GM19452 (cell line): ENCODE measurements around the gene AMER1.
"Not testable (repeated sequence)": the region's sequence is repeated elsewhere in the genome, so short reads cannot be mapped to it uniquely, and the experiment has no call there.

ENCODE experiments used
- ATAC-seq: cut with Tn5 transposase; IDR thresholded peaks from one replicate; pipeline ENCODE4 v1.9.1; 2021; ENCODE audit not compliant: unreplicated experiment

Gene AMER1

DNA sequence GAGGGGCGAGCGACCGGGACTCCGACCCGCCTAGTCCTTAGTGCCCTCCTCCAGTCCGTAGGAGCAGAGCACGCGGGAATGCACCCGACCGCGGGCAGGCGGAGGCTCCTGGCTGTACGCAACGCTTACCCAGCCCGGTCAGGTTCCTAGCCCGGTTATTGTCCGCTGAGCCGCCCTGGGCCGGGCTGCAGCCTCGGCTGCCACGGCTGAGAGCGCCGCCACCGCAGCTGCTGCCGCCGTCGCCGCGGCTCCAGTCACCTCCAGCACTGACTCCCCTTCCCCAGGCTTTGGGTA, at the start of gene AMER1:
Gene AMER1, minus strand, starts transcription at position 268 of the 294 bp plus-strand sequence. CDS start 12,422 bp downstream, outside the sequence.
- ATAC-seq, result peak; percentile 42

DNA sequence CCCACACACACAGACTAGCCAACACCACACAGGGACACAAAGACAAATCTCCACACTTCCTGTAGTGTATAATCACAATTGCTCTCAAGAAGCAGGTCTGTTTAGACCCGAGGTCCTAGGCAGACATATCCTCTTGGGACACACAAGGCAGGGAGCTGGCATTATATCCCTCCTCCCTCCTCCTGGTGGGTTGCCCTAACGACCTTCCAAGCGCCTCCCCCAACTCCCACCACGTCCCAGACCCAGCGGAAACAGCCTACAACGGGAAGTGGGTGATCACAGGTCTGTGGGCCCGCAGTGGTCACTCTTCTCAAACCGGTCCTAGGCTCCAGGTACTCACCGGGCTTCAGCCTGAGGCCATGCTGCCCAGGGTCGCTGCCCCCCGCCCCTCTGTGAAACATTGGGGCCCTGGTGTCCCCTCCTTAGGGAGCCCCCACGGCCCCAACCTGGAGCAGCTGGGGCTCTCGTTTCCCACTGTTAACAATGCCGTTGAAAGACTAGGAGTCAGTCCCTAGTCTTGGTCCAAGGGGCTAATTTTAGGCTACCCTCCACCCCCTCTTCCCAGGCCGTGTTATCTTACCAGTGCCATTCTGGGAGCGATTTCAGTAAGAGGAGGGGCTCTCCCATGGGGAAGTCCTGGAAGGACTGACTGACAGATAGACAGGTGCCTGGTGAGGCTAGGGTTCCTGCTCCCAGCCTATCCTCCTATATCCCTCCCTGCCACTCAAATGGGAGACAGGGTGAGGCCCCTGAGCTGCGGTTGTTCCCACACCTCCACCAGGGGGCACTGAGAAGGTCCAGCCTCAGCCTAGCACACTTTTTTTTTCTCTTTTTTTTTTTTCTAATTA, 24.8 kb upstream of the AMER1 start, which contains the start of gene ASB12:
Gene ASB12, minus strand, starts transcription at position 485 of the 848 bp plus-strand sequence. CDS start 4,957 bp downstream, outside the sequence.
- no peak for ATAC-seq

DNA sequence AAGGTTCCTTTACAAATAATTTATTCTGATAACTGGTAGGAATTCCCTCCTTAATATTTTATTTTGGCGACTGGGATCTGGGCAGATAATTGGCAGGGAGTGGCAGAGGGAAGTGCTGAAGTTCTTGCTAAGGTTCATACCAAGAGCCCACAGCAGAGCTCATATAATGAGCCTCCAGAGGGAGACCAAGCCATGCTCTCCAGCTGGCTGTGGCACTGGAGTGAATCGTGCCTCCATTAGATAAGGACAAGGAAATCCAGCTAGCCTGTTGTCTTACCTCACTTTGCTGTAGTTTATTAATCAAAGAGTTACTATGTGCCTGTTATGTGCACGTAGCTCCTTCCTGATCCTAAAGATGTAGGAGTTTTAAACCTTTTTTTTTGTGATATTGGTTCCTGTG, 23.6 kb upstream of the AMER1 start:
- ATAC-seq, result no peak

DNA sequence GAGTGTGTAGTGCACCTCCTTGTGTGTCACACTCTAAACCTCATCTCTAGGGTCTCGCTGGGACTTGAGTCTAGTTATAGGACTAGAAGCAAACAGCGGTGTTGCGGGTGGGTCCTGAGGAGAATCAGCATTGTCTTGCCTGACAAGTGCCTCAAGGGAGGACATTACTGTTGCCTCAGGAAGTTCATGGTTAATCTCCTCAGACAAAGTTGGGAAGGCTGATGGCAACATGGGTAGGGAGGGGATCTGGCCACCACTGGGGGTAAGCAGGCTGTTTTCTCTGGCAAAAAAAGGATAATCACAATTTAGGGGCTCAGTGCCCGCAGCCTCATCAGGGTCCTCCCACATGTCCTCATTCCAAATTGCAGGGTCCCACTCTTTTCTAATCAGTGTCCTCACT, 12.5 kb upstream of the AMER1 start:
- ATAC-seq, result no peak

DNA sequence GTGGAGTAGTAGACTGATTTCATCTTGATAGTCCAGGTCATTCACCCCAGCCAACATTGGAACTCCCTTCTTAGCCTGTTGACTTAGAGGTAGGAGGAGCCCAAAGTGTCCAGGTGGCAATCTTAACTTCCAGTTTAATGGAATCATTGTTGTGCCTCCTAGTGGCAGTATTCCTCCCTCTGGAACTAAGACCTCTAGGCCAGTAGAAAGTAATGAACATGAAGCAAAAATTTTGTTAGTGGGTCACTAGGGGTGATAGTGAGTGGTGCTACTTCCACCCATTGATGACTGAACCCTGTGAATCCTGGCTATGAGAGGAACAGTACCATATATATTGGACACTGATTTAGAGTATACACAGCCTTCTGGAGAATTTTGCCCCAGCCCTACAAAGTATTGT, 8.5 kb upstream of the AMER1 start:
- not testable (repeated sequence) for ATAC-seq

DNA sequence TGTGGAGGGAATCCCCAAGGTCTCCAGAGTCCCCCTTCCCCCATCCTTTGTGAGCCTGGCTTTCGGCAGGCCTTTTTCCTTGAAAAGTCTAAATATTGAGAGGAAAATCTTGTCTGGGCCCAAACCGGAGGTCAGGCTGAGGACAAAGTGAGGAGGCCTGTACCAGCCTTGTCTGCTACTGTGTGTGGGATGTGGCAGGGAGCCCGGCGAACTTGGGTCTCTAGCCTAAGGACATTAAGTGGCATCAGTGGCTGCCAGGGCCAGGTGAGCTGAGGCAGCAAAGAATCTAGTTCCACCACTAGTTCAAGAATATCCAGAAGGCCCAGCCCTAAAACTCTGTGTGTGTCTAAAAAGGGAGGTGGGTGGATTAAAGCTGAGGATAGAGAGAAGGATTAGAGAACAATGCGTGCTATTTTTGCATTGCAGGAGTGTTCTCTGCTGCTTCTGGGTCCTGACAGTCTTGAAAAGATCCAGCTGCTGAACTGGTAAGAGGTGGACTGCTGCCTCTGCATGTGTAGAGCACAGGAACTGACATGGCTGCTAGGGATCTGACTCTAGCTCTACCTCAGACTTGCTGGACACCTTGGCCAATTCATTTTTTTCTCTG, 1.2 kb upstream of the AMER1 start:
- no peak for ATAC-seq

DNA sequence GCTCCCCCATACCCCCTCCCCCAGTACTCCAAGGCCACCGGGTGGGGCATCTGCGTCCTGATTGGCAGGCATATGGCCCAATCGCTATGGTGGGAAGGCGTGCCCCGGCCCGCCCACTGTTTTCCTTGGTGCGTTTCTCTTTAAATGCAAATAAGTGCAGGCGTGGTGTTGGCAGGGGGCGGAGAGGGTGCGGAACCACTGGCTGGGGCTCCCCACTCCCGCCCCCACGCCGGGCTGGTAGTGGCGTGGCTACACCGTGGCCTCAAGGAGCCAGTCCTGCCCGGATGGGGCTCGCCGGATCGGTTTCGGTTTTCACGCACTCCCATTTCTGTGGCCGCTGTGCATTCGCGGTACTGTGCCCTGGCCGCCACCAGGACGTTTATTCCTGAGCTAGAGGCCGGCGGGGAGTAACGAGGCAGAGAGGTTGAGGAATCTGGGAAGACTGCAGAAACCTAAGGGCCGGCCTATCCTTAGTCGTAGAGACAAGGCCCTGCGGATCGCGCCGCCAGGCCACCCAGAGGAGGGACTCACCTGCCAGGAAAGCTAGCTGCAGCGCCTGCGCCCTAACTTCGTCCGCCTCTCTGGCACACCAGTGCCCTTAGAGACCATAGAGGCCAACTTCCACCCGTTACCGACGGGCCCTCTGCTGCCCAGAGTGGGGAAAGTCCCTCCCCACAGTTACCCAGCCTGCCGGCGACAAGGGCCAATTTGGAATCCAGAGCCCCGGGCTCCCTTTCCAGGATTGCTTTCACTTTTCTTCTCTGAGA, 410 bp upstream of the AMER1 start:
- ATAC-seq, result peak; percentile 86

DNA sequence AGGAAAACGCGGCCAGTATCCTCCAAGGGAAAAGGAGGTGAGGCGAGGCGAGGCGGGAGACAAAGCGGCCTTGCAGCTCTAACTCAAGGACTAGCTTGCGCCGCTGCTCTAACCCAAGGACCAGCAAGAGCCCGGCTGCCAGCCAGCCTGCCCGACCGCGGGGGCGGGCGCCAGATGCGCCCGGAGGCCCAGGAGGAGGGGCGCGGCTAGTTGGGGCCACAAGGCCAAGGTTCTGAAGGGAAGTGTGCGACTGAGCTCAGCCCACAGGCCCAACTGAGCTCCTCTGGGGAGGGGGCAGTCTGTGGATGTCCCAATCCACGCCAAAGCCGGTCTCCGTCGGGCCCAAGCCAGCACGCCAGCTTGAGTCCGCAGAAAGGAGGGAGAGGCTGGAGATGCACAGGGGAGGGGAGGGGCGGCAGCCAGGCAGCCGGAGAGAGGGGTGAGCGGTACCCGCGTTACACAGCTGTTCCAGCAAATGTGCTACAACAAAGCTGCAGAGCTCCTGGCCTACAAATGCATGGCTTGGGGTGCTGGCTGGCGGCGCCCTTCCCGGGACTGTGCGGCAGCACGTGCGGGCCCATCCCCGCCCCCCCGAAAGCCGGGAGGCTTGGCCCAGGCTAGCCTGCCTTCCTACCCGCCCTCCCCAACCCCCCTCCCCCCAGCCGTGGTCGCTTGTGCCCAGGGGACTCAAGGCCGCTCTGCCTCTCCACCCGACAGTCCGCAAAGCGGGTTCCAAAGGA, 637 bp downstream of the AMER1 start:
- peak; percentile 16 for ATAC-seq

DNA sequence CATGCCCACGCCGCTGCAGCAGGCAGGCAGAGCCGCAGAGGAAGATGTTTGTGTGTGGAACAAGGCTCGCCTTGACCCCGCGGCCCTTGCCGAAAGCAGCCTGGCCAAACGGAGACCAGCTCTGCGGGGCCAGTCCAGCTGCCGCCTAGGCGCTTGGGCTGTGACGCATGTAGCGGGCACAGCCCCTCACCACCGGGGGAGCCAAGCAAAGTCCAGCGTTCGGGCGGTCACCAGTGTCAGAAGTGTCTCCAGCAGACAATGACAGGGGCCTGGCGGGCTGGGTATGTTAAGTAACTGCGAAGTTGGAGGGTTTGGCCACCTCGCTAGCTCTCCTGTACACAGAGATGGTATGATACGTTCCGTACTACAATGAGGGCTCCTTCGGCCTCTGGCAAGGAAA, 1.3 kb downstream of the AMER1 start:
- ATAC-seq, result no peak

DNA sequence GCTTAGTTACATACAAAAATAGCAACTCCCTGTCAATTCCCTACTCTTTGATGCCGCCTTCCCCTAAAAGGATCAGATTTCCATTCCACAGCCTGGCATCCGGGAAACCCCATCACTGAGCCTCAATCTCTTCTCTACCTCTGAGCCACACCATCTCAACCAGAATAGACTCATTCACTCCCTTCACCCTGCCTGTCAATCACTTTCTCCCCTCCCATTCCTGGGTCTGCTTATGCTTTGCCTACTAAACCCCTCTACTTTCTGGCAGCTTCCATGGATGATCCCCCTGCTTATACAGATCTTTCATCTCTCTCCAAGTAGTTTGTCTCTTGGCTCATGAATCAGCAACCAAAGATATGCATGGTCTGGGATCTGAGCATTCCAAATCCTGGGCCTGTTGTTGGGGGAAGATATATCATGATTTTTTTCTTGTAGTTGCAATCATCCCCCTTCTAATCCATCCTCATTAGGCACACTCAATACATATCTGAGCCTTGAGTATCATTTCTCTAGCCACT, 2.6 kb downstream of the AMER1 start:
- no peak for ATAC-seq

DNA sequence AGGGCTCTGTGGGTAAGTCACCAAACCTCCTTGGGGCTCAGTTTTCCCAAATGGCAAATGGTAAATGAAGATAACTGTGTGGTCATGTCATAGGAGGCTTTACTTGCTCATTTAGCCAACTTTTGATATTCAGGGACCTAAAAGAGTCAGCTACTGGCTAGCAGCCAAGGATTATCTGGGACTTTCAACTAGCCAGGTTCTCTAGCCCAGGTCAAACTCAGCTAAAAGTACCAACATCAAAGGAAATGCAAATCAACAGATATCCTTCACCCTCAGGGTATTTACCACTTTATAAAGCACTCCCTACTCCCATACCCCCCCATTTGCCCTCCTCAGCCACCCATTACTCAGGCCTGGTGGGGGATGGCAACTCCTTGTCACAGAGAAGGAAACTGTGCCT, 7.5 kb downstream of the AMER1 start:
- ATAC-seq, result no peak

DNA sequence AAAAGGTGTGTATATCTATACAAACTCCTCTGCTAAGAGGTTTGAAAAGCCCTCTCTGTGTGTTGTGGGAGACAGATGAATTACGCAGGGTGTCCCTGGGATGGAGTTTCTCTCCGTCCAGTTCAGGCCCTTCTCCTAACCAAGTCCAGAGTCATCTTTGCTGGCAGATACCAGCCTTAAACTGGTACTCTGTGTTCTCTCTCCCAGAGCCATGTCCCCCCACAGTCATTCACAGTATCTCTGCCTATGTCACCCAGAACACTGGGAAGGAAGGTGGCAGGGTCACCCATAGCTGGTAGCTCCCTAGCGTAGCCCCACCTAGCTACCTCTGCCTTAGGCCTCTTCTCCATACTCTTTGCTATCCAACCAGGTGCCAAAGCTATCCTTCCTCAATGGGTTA, 8.9 kb downstream of the AMER1 start:
- ATAC-seq, result no peak

DNA sequence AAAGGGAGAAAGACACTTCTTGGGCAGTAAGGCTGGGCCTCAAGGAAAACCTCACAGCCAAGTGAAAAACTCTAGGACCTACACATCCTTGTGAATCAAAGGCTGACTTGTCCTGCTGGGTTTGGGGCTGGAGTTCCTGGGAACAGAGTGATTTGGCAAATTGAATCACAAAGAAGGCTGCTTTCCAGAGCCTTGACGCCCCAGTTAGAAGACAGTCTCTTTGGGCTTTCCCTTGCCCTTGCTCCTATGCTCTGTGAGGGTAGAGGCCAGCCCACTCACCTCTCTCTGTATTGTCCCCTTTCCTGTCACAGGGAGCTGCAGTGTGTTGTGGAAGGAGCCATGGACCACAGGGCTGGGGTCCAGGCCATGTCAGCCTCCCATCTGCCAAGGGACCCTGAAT, 9.6 kb downstream of the AMER1 start:
- no peak for ATAC-seq

DNA sequence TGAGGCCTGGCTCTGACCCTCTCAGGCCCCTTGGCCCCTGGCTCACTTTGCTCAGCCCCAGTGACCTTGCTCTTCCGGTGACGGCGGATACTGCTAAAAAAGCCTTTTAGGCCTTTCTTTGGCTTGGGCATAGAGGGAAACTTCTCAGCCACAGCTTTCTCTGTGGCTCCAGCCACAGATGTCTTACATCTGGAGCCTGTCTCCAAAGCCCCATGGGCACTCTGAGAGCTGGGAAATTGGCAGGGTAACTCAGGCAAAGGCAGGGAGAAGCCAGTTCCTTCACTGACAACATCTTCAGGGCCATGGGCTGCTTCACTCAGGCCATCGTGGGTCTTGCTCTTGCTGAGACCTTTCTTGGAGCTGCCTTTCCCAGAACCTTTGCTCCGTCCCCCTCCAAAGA, 12.8 kb downstream of the AMER1 start:
- ATAC-seq, result no peak

DNA sequence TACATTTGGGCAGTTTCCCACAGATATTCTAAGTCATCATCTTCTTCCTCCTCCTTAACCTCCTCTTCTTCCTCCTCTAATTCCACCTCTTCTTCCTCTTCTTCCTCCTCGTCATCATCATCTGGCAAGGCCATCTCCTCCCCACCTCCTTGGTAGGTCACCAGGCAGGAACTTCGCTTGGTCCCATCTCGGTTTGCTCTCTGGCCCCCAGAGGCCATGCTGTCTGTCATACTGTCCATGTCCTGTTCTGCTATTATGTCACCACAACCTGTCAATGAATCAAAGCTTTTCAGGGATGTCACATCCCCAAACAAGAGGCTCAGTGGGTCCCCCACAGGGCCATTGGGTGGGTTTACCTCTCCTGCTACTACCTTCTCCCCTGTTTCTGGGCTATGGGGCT, 13.5 kb downstream of the AMER1 start:
- no peak for ATAC-seq

DNA sequence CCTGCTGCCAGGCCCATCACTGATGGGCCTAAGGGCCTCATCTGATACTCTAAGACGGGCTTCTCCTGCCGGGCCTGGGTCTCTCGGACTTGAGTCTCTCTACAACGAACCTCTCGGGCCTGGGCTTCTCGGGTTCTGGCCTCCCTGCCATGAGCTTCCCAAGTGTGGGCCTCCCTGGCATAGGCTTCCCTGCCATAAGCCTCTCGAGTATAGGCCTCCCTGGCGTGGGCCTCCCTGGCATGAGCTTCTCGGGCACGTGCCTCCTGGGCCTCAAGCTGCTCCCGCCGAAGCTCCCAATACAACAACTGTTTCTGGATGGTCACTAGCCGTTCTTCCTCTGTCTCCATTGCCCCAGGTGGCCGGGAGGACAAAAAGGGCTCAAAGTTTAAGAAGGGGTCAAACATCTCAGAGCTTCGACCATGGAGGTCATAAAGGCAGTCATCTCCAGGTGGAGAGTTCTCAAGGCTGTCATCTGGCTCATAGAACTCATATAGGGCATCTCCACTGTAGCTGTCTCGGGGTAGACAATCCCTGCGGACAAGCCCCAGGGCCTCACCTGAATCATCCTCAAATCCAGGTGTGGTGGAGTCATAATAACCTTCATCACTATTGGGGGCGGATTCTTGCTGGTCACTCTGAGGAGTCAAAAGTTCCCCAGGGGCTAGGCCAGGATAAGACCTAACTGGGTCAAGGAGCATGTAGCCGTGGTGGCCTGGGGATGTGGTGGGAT, 14.1 kb downstream of the AMER1 start:
- no peak for ATAC-seq

DNA sequence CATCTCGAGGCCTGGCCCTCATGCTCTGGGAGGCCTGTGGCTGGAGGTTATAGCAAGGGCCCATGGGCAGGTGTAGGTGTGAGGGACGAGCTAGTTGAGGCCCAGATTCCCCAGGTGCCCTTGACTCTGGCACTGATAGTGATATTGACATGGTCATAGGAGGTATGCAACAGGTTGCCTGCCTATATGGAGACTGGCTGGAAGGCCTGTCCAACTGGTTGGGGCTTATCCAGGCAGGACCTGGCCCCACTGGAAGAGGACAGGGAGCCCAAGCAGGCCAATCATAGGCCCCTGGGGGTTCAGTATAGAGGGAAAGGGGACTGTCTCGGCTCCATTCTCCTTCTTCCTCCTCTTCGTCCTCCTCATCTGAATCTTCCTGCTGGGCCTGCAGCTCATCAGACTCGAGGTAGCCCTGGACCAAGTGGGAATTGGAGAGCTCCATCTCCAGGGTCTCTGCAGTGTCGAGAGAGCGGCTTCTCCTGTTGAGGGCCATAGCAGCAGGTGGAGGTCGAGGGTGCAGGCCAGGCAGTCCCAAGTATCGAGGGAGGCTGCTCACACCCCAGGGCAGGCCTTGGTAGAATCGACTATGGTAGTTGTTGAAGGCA, 15.3 kb downstream of the AMER1 start:
- no peak for ATAC-seq

DNA sequence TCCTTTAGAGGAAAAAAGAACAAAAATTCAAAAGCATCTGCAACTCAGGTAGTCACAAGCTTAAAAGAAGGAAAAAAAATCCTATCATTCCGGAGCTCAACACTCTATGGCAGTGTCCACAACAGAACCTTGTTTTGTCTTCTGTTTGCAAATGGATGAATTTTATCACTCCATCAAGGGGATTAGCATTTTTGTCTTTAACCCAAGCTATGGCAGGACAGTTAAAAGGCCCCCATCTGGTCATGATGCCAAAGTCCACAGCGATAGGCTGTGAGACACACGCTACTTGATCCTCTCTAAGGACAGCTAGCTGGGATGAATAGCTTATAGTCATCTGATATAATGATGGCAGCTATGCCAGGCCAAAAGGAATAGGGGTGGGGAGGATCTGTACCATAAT, 16.6 kb downstream of the AMER1 start:
- ATAC-seq, result no peak

DNA sequence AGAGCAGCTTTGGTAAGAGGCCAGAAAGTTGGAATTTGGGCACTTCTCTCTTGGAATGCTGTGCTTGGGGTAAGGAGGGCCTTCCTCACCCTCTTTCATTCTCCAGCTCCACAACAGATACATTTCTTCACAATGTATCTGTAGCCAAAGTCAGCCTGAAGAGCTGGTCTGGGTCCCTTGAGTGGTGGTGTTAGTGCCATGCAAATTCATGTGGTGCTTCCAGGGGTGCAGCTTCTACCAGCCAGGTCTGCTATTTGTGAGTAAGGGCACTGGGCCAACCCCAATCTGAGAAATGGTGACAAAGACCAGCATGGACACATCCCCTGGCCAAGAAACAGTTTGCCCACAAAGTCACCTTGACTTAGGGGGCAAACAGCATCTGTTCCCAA, 17.8 kb downstream of the AMER1 start:
- no peak for ATAC-seq
